GM18870 (cell line): Measurements from ENCODE around the gene PGP.

Experiments
- ATAC-seq: cut with Tn5 transposase; IDR thresholded peaks from one replicate; pipeline ENCODE4 v1.9.1; 2021; ENCODE audit warnings: moderate library complexity; ENCODE audit not compliant: unreplicated experiment

PGP gene

GRCh38 chr16:2167068-2167638, 47.5 kb downstream of the PGP start:
- no peak for ATAC-seq

- no peak for ATAC-seq
Measured at GRCh38 chr16:2166263-2167067, 48.2 kb downstream of the PGP start.

- ATAC-seq: no peak
Measured at GRCh38 chr16:2165861-2166260, 48.8 kb downstream of the PGP start.

GRCh38 chr16:2163211-2163881, 51.3 kb downstream of the PGP start:
- ATAC-seq: no peak

GRCh38 chr16:2162676-2163118, 51.9 kb downstream of the PGP start:
- no peak for ATAC-seq

- no peak for ATAC-seq
Measured at GRCh38 chr16:2161911-2162310, 52.7 kb downstream of the PGP start.
